Endodermal cell (in vitro differentiated cells): Measurements from ENCODE around the gene ANGPTL1. TPM values are rescaled to one million over a fixed set of nuclear protein-coding genes. Genes with fewer than 3 reads are reported as not detected.

Experiments used
- DNase-seq: peaks from one replicate; pipeline ENCODE4 v3.0.0-alpha.2; 2017
- H3K27ac ChIP-seq: 2 replicates; pipeline ENCODE4 v1.5.1; 2013; ENCODE audit warnings: mild to moderate bottlenecking, low read depth, low read length, moderate library complexity
- H3K27me3 ChIP-seq: 2 replicates; pipeline ENCODE4 v1.6.1; 2013; ENCODE audit warnings: mild to moderate bottlenecking, low read length, moderate library complexity; ENCODE audit not compliant: insufficient read depth, control insufficient read depth, poor library complexity, severe bottlenecking
- H3K36me3 ChIP-seq: 2 replicates; pipeline ENCODE4 v1.7.0; 2013; ENCODE audit warnings: mild to moderate bottlenecking, low read length, moderate library complexity; ENCODE audit not compliant: control insufficient read depth, insufficient read depth
- H3K4me1 ChIP-seq: one replicate; pipeline ENCODE4 v1.7.0; 2013; ENCODE audit warnings: low read length; ENCODE audit not compliant: control insufficient read depth, insufficient read depth
- H3K4me3 ChIP-seq: 2 replicates; pipeline ENCODE4 v1.5.1; 2013; ENCODE audit warnings: mild to moderate bottlenecking, low read length, moderate library complexity
- H3K9ac ChIP-seq: 2 replicates; pipeline ENCODE4 v1.6.1; 2013; ENCODE audit warnings: mild to moderate bottlenecking, low read length, moderate library complexity; ENCODE audit not compliant: poor library complexity, severe bottlenecking; ENCODE audit errors: extremely low read depth
- H3K9me3 ChIP-seq: 2 replicates; pipeline ENCODE4 v1.6.1; 2013; ENCODE audit warnings: mild to moderate bottlenecking, low read length, moderate library complexity; ENCODE audit not compliant: control insufficient read depth
- H3K27ac Mint-ChIP-seq: 2 replicates; pipeline ENCODE4 v1.8.0; 2020; ENCODE audit warnings: mixed read lengths
- H3K27me3 Mint-ChIP-seq: 2 replicates; pipeline ENCODE4 v1.8.0; 2021; ENCODE audit warnings: mild to moderate bottlenecking, mixed read lengths; ENCODE audit not compliant: insufficient read depth
- H3K36me3 Mint-ChIP-seq: 2 replicates; pipeline ENCODE4 v1.8.0; 2020; ENCODE audit warnings: low read depth, mixed read lengths
- H3K4me1 Mint-ChIP-seq: 2 replicates; pipeline ENCODE4 v1.8.0; 2020; ENCODE audit warnings: mixed read lengths
- H3K4me3 Mint-ChIP-seq: 2 replicates; pipeline ENCODE4 v1.8.0; 2020; ENCODE audit warnings: mild to moderate bottlenecking, moderate library complexity, mixed read lengths
- H3K9me3 Mint-ChIP-seq: 2 replicates; pipeline ENCODE4 v1.8.0; 2020; ENCODE audit warnings: mild to moderate bottlenecking, mixed read lengths
- CTCF ChIP-seq: fragments of 200-600 bp; sonication (generic); conservative IDR thresholded peaks from 2 replicates; pipeline ENCODE4 v1.5.0; 2021; ENCODE audit warnings: antibody characterized with exemption, mild to moderate bottlenecking
- WGBS, 2 experiments: methylation state at CpG; one replicate each; pipeline versions ENCODE4 v1.1.5 to v1.1.7; 2013; ENCODE audit warnings: missing lambda C conversion rate in 2 of 2, mixed read lengths in 1 of 2; ENCODE audit not compliant: insufficient coverage in 1 of 2, insufficient read length in 1 of 2; 5-methylcytosine and 5-hydroxymethylcytosine counted together
- total RNA-seq, 2 donors: library from RNA; stranded (reverse); fragmentation: NEBNext Ultra II Directional in 1 of 2; extraction: Animal tissue kit (Norgen Biotek cat#: 25700) in 1 of 2; gene quantifications; 2 replicates in 1 of 2; 3 replicates in 1 of 2; pipeline ENCODE4 v1.2.1, GENCODE V29; 2021

Gene ANGPTL1
- total RNA-seq, 2 donors from 2014 or later = not detected

GRCh38 chr1:178899402-178899801 is 28.5 kb upstream of the ANGPTL1 start:
- TF ChIP-seq CTCF = no peak
- H3K27ac Mint-ChIP-seq = no peak overlapping the region
- Histone ChIP-seq H3K4me3 (no peak overlapping the region), H3K36me3 (peaks cover 62% of the 10 kb centered on the region), H3K27ac (no peak overlapping the region), H3K27me3 (no peaks in the 10 kb centered on the region), H3K9me3 (peaks cover 16% of the 10 kb centered on the region), H3K4me1 (no peaks in the 10 kb centered on the region), H3K9ac (no peak overlapping the region)
- no CpG with 5 or more reads among the region's 2 CpGs for WGBS, 2 experiments
- no peaks in the 10 kb centered on the region for H3K27me3 Mint-ChIP-seq
- no peaks in the 10 kb centered on the region for H3K4me1 Mint-ChIP-seq
- no peak for DNase-seq
- peaks cover 51% of the 10 kb centered on the region for H3K36me3 Mint-ChIP-seq
- H3K9me3 Mint-ChIP-seq = peaks cover 16% of the 10 kb centered on the region
- H3K4me3 Mint-ChIP-seq = no peak overlapping the region

- H3K9me3 ChIP-seq = peaks cover 13% of the 10 kb centered on the region
- Mint-ChIP-seq H3K4me3 (no peak overlapping the region), H3K9me3 (peaks cover 14% of the 10 kb centered on the region), H3K36me3 (peaks cover 45% of the 10 kb centered on the region), H3K27ac (no peak overlapping the region), H3K27me3 (no peaks in the 10 kb centered on the region), H3K4me1 (no peaks in the 10 kb centered on the region)
- TF ChIP-seq CTCF = no peak
- H3K4me1 ChIP-seq = no peaks in the 10 kb centered on the region
- peaks cover 70% of the 10 kb centered on the region for H3K36me3 ChIP-seq
- H3K4me3 ChIP-seq = no peak overlapping the region
- WGBS, 2 experiments = 88% methylated on average over 1 of the region's 1 CpG; no CpG with 5 or more reads in 1 of the 2 experiments
- no peak for DNase-seq
- no peak overlapping the region for H3K27ac ChIP-seq
- no peaks in the 10 kb centered on the region for H3K27me3 ChIP-seq
- no peak overlapping the region for H3K9ac ChIP-seq
These were observed 27.5 kb upstream of the ANGPTL1 start for GRCh38 chr1:178898401-178898800.

GRCh38 chr1:178895928-178896327 is 25.1 kb upstream of the ANGPTL1 start:
- no peak for DNase-seq
- H3K36me3 Mint-ChIP-seq = peaks cover 33% of the 10 kb centered on the region
- H3K27me3 ChIP-seq = no peaks in the 10 kb centered on the region
- no peaks in the 10 kb centered on the region for H3K4me1 ChIP-seq
- H3K4me3 Mint-ChIP-seq = no peak overlapping the region
- H3K4me1 Mint-ChIP-seq = no peaks in the 10 kb centered on the region
- H3K27ac Mint-ChIP-seq = no peak overlapping the region
- no peak for TF ChIP-seq CTCF
- no peaks in the 10 kb centered on the region for H3K27me3 Mint-ChIP-seq
- peaks cover 66% of the 10 kb centered on the region for H3K36me3 ChIP-seq
- no peak overlapping the region for H3K4me3 ChIP-seq
- H3K9me3 Mint-ChIP-seq = peaks cover 7% of the 10 kb centered on the region
- no peak overlapping the region for H3K9ac ChIP-seq
- H3K27ac ChIP-seq = no peak overlapping the region
- H3K9me3 ChIP-seq = peaks cover 7% of the 10 kb centered on the region
